ENCODE data around the gene RALY. TPM values are rescaled to one million over a fixed set of nuclear protein-coding genes. Genes with fewer than 3 reads are reported as not detected.
A peak's percentile ranks its signal among the peaks of the same experiment; 100 is the strongest.

RALY gene
- total and polyA plus RNA-seq, 2 experiments from 2014 or later, result 122 to 240 TPM

GRCh38 chr20:34104059-34104458, 110.3 kb downstream of the RALY start:
- peaks cover 14% of the 10 kb centered on the region for H3K4me1 ChIP-seq (ENCODE audit: insufficient read depth)
- no peak for TF ChIP-seq EZH2phosphoT487 (IDR thresholded peaks at IDR 0.05; ENCODE audit: low read depth, severe bottlenecking, unreplicated experiment)
- TF ChIP-seq, protein P1, sequence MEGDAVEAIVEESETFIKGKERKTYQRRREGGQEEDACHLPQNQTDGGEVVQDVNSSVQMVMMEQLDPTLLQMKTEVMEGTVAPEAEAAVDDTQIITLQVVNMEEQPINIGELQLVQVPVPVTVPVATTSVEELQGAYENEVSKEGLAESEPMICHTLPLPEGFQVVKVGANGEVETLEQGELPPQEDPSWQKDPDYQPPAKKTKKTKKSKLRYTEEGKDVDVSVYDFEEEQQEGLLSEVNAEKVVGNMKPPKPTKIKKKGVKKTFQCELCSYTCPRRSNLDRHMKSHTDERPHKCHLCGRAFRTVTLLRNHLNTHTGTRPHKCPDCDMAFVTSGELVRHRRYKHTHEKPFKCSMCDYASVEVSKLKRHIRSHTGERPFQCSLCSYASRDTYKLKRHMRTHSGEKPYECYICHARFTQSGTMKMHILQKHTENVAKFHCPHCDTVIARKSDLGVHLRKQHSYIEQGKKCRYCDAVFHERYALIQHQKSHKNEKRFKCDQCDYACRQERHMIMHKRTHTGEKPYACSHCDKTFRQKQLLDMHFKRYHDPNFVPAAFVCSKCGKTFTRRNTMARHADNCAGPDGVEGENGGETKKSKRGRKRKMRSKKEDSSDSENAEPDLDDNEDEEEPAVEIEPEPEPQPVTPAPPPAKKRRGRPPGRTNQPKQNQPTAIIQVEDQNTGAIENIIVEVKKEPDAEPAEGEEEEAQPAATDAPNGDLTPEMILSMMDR (IDR thresholded peaks at IDR 0.05; ENCODE audit: poor library complexity), result no peak
- no peak for TF ChIP-seq EZH2 (IDR thresholded peaks at IDR 0.05; ENCODE audit: borderline replicate concordance)
- no peak overlapping the region for H3K4me3 ChIP-seq
- peaks cover 80% of the 10 kb centered on the region for H4K20me1 ChIP-seq (ENCODE audit: insufficient read depth, poor library complexity, severe bottlenecking)
- DNase-seq (ENCODE audit: low spot score), result no peak
- peaks cover 94% of the 10 kb centered on the region for H3K79me2 ChIP-seq
- H3K27me3 ChIP-seq, result no peaks in the 10 kb centered on the region
- H3K36me3 ChIP-seq (replicated peaks; ENCODE audit: insufficient read depth, low read depth), result peaks cover 3% of the 10 kb centered on the region
- no peaks in the 10 kb centered on the region for H3K9me3 ChIP-seq (ENCODE audit: low read depth)
- H2AFZ ChIP-seq, result no peak overlapping the region
- no peak overlapping the region for H3K27ac ChIP-seq
- H3K4me2 ChIP-seq, result no peak overlapping the region
- 90% methylated on average over 3 of the region's 3 CpGs for WGBS (ENCODE audit: low lambda C conversion rate, missing lambda C conversion rate)
- no peaks in the 10 kb centered on the region for H3K9me2 ChIP-seq (replicated peaks; ENCODE audit: insufficient read depth)

- Histone ChIP-seq H3K4me1 (ENCODE audit: insufficient read depth) (peaks cover 22% of the 10 kb centered on the region), H3K27me3 (no peaks in the 10 kb centered on the region), H3K4me3 (no peak overlapping the region), H4K20me1 (ENCODE audit: insufficient read depth, poor library complexity, severe bottlenecking) (peaks cover 86% of the 10 kb centered on the region), H3K4me2 (no peak overlapping the region), H3K79me2 (peaks cover 100% of the 10 kb centered on the region), H3K27ac (no peak overlapping the region), H3K9me3 (ENCODE audit: low read depth) (no peaks in the 10 kb centered on the region), H2AFZ (no peak overlapping the region), H3K9me2 (replicated peaks; ENCODE audit: insufficient read depth) (no peaks in the 10 kb centered on the region), H3K36me3 (replicated peaks; ENCODE audit: insufficient read depth, low read depth) (peaks cover 3% of the 10 kb centered on the region)
- 99% methylated on average over 3 of the region's 3 CpGs for WGBS (ENCODE audit: low lambda C conversion rate, missing lambda C conversion rate)
- DNase-seq (ENCODE audit: low spot score), result no peak
- TF ChIP-seq, protein P1 (IDR thresholded peaks at IDR 0.05; ENCODE audit: poor library complexity), result no peak
- TF ChIP-seq EZH2phosphoT487 (IDR thresholded peaks at IDR 0.05; ENCODE audit: low read depth, severe bottlenecking, unreplicated experiment), result no peak
- no peak for TF ChIP-seq EZH2 (IDR thresholded peaks at IDR 0.05; ENCODE audit: borderline replicate concordance)
These were observed 112.4 kb downstream of the RALY start for GRCh38 chr20:34105978-34106675.

DNA sequence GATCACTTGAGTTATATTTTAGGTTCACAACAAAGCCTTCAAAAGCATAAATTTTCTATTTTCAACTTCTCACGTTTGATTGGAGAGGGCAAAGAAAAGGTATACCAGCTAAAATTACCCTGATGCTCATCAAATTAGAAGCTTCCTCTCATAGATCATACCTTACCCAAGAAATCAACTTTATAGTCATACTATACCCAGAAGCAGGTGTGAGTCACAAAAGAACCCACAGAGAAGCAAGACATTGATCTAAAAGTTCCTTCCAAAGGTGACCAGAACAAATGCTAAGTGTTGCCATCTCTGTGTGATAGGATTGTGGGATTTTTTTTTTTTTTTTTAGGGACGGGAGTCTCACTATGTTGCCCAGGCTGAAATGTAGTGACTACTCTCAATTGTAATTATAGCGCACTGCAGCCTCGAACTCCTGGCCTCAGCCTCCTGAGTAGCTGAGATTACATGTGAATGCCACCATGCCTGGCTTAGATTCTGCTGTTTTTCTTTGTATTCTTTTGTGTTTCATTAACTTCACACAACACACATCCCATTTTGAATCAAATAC, 115.0 kb downstream of the RALY start:
- H3K9me2 ChIP-seq (replicated peaks; ENCODE audit: insufficient read depth), result no peaks in the 10 kb centered on the region
- DNase-seq (ENCODE audit: low spot score), result no peak
- no peaks in the 10 kb centered on the region for H3K27me3 ChIP-seq
- peaks cover 22% of the 10 kb centered on the region for H3K4me1 ChIP-seq (ENCODE audit: insufficient read depth)
- H3K4me2 ChIP-seq, result peak overlapping the region; percentile 78
- no peaks in the 10 kb centered on the region for H3K36me3 ChIP-seq (replicated peaks; ENCODE audit: insufficient read depth, low read depth)
- H3K4me3 ChIP-seq, result no peak overlapping the region
- no peak overlapping the region for H2AFZ ChIP-seq
- TF ChIP-seq EZH2phosphoT487 (IDR thresholded peaks at IDR 0.05; ENCODE audit: low read depth, severe bottlenecking, unreplicated experiment), result no peak
- TF ChIP-seq, protein P1 (IDR thresholded peaks at IDR 0.05; ENCODE audit: poor library complexity), result no peak
- no peak for TF ChIP-seq EZH2 (IDR thresholded peaks at IDR 0.05; ENCODE audit: borderline replicate concordance)
- peaks cover 74% of the 10 kb centered on the region for H4K20me1 ChIP-seq (ENCODE audit: insufficient read depth, poor library complexity, severe bottlenecking)
- H3K27ac ChIP-seq, result no peak overlapping the region
- 89% methylated on average over 4 of the region's 4 CpGs for WGBS (ENCODE audit: low lambda C conversion rate, missing lambda C conversion rate)
- peaks cover 81% of the 10 kb centered on the region for H3K79me2 ChIP-seq
- no peaks in the 10 kb centered on the region for H3K9me3 ChIP-seq (ENCODE audit: low read depth)

Measured in hepatocyte (in vitro differentiated cells).